SK-N-SH treated with all-trans-retinoic acid at 6 μM for 48 hours (cell line): ENCODE data around the gene P2RY14.

ENCODE experiments used
- BACH2 ChIP-seq: fragments of 250-450 bp; sonication (Bioruptor Pico); IDR thresholded peaks from 2 replicates; pipeline ENCODE4 v1.9.0; 2021; ENCODE audit warnings: mild to moderate bottlenecking, borderline replicate concordance
- GLIS3 ChIP-seq: fragments of 250-450 bp; sonication (Bioruptor Pico); IDR thresholded peaks from 2 replicates; pipeline ENCODE4 v1.5.0; 2020; ENCODE audit warnings: mild to moderate bottlenecking, moderate library complexity
- ZFP30 ChIP-seq: fragments of 450-650 bp; formaldehyde crosslinking; IDR thresholded peaks from 2 replicates; pipeline ENCODE4 v1.5.0; 2022; ENCODE audit warnings: mild to moderate bottlenecking, moderate library complexity

GRCh38 chr3:151290673-151291072 is 12.3 kb upstream of the P2RY14 start:
- TF ChIP-seq GLIS3 (CRISPR knock-in tag) (no peak), BACH2 (no peak), ZFP30 (CRISPR knock-in tag) (no peak)
